Ishikawa (cell line): ENCODE results near the gene TRA2B.

Experiments used
- CEBPB ChIP-seq: IDR thresholded peaks from 2 replicates; pipeline ENCODE4 v1.6.1; 2012
- CREB1 ChIP-seq: IDR thresholded peaks from 2 replicates; pipeline ENCODE4 v1.6.1; 2012; ENCODE audit warnings: low read depth
- EGR1 ChIP-seq: IDR thresholded peaks from 2 replicates; pipeline ENCODE4 v1.6.1; 2012
- EP300 ChIP-seq: IDR thresholded peaks from 2 replicates; pipeline ENCODE4 v1.6.1; 2012; ENCODE audit warnings: borderline replicate concordance
- FOXM1 ChIP-seq: IDR thresholded peaks from 2 replicates; pipeline ENCODE4 v1.6.1; 2012; ENCODE audit warnings: low read depth, borderline replicate concordance
- NFIC ChIP-seq: IDR thresholded peaks from 2 replicates; pipeline ENCODE4 v1.6.1; 2012
- RAD21 ChIP-seq: IDR thresholded peaks from 2 replicates; pipeline ENCODE4 v1.6.1; 2012; ENCODE audit warnings: low read depth
- TAF1 ChIP-seq: IDR thresholded peaks from 2 replicates; pipeline ENCODE4 v1.6.1; 2012; ENCODE audit warnings: low read depth, mild to moderate bottlenecking
- TCF12 ChIP-seq: IDR thresholded peaks from 2 replicates; pipeline ENCODE4 v1.6.1; 2012; ENCODE audit warnings: low read depth
- TEAD4 ChIP-seq: IDR thresholded peaks from 2 replicates; pipeline ENCODE4 v1.6.1; 2012
- YY1 ChIP-seq: IDR thresholded peaks from 2 replicates; pipeline ENCODE4 v1.6.1; 2012; ENCODE audit warnings: low read depth
- ZBTB7A ChIP-seq: IDR thresholded peaks from 2 replicates; pipeline ENCODE4 v1.6.1; 2012; ENCODE audit warnings: low read depth
- TF ChIP-seq, protein P1 (sequence below): IDR thresholded peaks from 2 replicates; pipeline ENCODE4 v1.6.1; 2012
- TF ChIP-seq, protein P2 (sequence below): IDR thresholded peaks from 2 replicates; pipeline ENCODE4 v1.6.1; 2012
- TF ChIP-seq, protein P3 (sequence below): IDR thresholded peaks from 2 replicates; pipeline ENCODE4 v1.6.1; 2012; ENCODE audit warnings: low read depth, mild to moderate bottlenecking

Gene TRA2B

DNA sequence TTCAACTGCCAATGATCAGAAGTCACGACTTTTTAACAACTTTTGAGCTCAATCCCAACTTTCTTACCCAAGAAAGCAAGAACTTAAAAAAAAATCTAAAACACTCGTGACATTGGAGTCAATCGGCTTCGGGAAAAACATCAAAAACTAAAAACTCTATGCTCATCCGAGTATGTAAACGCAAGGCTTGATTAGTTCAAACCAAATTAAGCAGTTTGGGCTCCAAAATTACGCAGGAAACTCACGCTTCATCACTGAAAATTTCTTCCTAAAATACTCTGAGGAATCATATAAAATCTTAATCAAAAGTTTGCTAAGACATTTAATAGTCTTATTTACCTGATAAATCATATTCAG lies 1.6 kb downstream of the TRA2B start:
- no peak for TF ChIP-seq TEAD4
- TF ChIP-seq TAF1 = no peak
- TF ChIP-seq, protein P1, sequence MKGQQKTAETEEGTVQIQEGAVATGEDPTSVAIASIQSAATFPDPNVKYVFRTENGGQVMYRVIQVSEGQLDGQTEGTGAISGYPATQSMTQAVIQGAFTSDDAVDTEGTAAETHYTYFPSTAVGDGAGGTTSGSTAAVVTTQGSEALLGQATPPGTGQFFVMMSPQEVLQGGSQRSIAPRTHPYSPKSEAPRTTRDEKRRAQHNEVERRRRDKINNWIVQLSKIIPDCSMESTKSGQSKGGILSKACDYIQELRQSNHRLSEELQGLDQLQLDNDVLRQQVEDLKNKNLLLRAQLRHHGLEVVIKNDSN = no peak
- TF ChIP-seq ZBTB7A = no peak
- TF ChIP-seq EP300 = no peak
- no peak for TF ChIP-seq YY1
- no peak for TF ChIP-seq RAD21
- no peak for TF ChIP-seq TCF12
- TF ChIP-seq, protein P2, sequence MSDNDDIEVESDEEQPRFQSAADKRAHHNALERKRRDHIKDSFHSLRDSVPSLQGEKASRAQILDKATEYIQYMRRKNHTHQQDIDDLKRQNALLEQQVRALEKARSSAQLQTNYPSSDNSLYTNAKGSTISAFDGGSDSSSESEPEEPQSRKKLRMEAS = no peak
- TF ChIP-seq, protein P3, sequence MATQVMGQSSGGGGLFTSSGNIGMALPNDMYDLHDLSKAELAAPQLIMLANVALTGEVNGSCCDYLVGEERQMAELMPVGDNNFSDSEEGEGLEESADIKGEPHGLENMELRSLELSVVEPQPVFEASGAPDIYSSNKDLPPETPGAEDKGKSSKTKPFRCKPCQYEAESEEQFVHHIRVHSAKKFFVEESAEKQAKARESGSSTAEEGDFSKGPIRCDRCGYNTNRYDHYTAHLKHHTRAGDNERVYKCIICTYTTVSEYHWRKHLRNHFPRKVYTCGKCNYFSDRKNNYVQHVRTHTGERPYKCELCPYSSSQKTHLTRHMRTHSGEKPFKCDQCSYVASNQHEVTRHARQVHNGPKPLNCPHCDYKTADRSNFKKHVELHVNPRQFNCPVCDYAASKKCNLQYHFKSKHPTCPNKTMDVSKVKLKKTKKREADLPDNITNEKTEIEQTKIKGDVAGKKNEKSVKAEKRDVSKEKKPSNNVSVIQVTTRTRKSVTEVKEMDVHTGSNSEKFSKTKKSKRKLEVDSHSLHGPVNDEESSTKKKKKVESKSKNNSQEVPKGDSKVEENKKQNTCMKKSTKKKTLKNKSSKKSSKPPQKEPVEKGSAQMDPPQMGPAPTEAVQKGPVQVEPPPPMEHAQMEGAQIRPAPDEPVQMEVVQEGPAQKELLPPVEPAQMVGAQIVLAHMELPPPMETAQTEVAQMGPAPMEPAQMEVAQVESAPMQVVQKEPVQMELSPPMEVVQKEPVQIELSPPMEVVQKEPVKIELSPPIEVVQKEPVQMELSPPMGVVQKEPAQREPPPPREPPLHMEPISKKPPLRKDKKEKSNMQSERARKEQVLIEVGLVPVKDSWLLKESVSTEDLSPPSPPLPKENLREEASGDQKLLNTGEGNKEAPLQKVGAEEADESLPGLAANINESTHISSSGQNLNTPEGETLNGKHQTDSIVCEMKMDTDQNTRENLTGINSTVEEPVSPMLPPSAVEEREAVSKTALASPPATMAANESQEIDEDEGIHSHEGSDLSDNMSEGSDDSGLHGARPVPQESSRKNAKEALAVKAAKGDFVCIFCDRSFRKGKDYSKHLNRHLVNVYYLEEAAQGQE = no peak
- TF ChIP-seq CREB1 = no peak
- no peak for TF ChIP-seq CEBPB
- no peak for TF ChIP-seq NFIC
- TF ChIP-seq FOXM1 = no peak

DNA sequence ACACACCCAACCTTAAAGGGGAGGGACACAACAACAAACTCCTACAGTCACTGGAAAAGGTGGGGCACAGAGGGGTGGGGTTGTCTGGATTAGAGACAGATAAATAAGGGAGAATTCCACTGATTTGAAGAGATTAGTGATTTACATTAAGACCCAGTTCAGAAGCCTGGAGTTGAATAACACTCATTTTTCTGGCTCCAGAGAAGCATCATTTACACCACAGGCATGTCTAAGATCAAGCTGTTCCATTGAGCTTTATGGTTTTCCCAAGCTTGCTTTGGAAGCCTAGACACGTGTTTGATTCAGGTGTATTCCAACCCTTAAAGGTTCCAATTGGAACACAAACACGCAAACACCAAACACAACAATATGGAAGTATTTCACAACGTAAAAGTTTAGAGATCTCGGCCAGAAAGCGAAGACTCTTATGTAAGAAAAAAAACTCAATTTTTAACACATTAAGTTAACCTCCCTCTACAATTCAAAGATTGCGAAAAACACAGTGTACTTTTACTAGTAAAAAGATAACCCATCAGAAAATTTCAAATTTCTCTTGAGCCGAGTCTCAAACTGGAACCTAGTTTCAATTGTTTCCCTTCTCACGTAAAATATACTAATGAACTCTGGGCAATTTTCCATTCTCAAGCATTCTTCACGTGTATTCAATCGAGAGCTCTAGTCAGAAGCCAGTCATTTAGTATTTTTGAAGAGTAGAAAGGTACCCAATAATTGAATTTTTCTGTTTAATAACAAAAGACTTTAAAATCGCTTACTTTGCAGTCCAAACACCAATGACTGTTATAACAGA lies 2.1 kb downstream of the TRA2B start:
- TF ChIP-seq CEBPB = no peak
- TF ChIP-seq TAF1 = no peak
- no peak for TF ChIP-seq TCF12

DNA sequence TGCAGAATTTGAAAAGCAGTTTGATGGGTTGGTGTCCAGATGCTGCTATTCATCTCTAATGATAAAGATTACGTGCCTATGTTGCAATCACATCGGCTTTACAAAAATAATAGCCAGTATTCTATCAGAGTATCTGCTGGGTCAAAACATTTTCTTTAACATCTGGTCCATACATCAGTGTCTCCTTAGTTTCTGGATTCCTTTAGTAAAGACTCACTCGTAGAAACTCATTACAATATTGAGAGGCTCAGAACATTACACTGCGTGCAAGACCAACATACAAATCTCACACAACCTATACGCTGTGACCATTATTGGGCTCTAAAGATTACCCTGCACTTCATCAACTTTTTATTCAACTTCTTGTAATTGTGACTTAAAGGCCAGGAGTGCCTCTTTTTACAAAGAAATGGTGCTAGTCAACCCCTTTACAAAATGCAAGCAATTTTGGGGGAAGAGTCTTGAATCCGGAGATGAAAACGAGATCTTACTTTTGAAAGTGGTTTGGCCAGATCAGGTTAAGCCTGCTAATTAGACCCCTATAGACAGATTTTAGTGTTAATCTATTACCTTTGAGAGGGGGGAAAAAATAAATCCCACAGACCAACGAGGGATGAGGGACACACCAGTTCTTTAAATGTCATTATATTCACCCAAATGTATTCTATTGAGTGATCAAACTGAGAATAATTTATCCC lies 2.9 kb downstream of the TRA2B start:
- TF ChIP-seq EP300 = no peak
- no peak for TF ChIP-seq YY1
- peak; percentile 70 for TF ChIP-seq CEBPB
- no peak for TF ChIP-seq TCF12

DNA sequence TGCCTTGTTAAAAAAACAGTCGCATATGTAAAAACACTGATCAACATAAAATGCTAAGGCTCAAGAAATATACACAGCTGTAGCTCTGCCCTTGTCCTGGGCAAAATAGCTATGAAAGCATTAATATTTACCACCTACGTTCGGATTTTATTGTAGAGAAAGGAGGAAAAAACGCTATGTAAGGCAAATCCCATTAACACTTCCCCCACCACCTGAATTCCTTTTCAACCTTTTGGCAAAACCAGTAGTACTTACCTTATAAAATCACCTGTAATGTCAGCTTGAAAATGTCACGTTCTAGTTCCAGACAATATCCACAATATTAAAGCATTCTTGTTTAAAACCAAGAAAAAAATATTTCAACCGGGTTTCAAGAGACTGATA lies 3.6 kb downstream of the TRA2B start:
- TF ChIP-seq EP300 (no peak), CEBPB (no peak), ZBTB7A (no peak), TAF1 (no peak)

DNA sequence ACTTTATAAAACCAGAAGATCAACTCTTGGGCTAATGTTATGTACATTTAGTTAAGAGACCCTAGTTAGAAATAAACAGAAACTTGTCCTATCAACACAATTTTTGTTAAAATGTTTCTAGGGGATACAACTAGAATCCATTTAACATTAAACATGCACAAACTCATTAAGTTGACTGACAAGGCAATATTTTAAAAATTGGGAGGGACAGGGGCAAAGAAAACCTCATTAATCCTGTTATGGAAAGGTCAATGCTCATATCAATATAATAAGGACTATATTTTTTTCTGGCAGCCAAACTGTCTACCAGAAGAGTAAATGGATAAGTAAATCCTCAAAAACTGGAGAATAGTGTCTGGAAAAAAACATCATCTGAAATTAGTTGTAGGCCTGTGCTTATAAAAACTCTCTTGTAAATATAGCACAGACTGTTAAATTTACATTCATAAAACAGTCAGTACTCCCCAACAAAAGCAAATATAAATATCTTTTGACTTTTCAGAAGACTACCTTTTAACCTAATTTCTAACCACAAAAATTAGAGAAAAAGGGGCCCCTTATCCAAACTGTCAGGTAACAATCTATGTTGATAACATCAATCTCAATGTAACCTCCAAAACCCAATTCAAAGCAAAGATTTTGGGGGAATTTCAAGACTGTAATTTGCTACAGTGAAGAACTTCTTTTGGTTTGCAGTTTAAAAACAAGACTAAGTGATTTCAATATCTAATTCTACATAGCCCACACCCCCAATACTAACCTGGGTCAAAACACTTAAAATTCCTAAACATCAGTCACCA lies 4.2 kb downstream of the TRA2B start:
- TF ChIP-seq FOXM1 = no peak
- no peak for TF ChIP-seq TCF12

DNA sequence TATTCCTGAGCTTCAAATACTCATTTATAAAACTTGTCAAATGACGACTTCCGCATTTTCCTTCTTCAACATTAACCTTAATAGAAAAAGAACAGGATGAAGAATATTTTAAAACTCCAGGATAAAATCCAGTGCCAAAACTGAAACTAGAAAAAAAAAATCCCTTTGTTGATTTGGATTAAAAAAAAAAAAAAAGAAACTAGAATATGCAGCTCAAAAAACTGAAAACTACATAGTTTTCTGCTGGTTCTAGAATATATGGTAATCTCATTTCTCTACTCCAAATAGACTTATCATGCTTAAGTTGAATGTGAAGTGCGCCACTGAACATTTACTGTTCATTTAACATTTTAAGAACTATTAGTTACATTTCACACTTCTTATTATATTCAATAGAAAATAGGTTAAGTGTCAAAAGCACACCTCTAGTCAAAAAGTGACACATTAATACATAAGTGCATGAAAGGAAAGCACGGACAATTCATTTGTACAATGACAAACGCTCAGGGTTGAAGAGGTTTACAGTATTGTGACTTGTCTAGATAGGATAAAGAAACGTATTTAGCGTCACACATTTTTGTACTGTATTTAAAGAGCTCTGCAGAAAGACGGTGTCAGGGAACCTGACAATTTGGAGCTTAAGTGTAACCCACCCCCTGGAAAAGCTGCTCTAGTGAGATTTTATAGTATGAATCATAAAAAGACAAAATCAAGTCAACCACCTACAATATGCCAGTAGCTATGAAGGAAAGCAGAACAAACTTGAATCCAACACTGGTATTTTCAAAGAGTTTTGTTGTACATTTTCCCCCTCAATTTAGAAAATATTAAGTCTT lies 5.8 kb downstream of the TRA2B start:
- no peak for TF ChIP-seq CEBPB
- no peak for TF ChIP-seq TEAD4
- no peak for TF ChIP-seq EP300
- TF ChIP-seq TAF1 = no peak
- no peak for TF ChIP-seq EGR1
- TF ChIP-seq, protein P2 = no peak
- no peak for TF ChIP-seq TCF12
- TF ChIP-seq CREB1 = no peak
- no peak for TF ChIP-seq RAD21
- TF ChIP-seq ZBTB7A = no peak

DNA sequence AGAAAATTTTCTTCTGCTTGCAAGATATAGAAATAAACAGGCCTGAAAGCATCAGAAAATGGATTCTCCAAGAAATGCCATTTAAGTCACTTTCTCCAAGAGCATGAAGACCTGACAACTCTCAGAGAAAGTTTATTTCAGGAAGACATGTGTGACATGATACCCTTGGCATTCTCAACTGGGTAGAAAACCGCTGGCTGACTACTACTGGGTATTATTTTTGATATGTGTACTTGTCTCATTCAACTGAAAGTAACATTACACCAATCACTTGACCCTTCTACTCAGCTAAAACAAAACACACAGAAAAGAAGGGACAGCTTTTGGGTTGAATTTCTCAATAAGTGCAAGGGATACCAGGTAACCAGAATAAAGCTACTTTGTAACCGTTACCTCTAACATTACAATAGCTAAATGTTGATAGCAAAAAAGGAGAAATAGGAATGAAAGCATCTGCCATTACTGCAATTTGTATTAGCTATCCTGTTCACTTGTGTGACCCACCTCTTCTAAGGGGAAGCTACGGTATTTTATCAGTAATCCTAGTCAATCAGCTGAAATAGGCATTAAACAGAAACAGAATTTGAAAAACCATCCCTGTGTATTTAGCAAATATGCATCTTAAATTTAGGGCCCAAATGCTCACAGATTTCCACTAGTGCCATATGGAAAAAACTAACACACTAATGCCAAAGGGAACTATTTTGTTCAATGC lies 7.3 kb downstream of the TRA2B start:
- TF ChIP-seq CEBPB = no peak
- TF ChIP-seq NFIC = no peak
- no peak for TF ChIP-seq YY1
- no peak for TF ChIP-seq RAD21
- TF ChIP-seq CREB1 = no peak
- TF ChIP-seq ZBTB7A = no peak
- TF ChIP-seq EP300 = no peak
- TF ChIP-seq, protein P2 = no peak
- TF ChIP-seq EGR1 = no peak
- TF ChIP-seq FOXM1 = no peak
- TF ChIP-seq, protein P1 = no peak
